Right forelimb (tissue), 1 donor: ENCODE measurements around the gene TLR7.

Experiments
- DNase-seq: peaks from one replicate; pipeline ENCODE4 v3.0.0-alpha.2; 2018

The TLR7 gene

GRCh38 chrX:12866451-12867377, at the start of gene TLR7:
Gene TLR7 (plus strand): TSS chrX:12867072. CDS start chrX:12867579, 507 bp downstream.
- no peak for DNase-seq

GRCh38 chrX:12817528-12817927, 49.3 kb upstream of the TLR7 start:
- DNase-seq, result no peak

- no peak for DNase-seq
Measured at GRCh38 chrX:12819222-12819621, 47.6 kb upstream of the TLR7 start.

- no peak for DNase-seq
Measured at GRCh38 chrX:12820737-12821136, 46.1 kb upstream of the TLR7 start.

GRCh38 chrX:12824944-12825343, 41.9 kb upstream of the TLR7 start:
- no peak for DNase-seq

GRCh38 chrX:12825801-12826200, 41.1 kb upstream of the TLR7 start:
- DNase-seq, result no peak

- no peak for DNase-seq
Measured at GRCh38 chrX:12843061-12843667, 23.7 kb upstream of the TLR7 start.

GRCh38 chrX:12843668-12844279, 23.1 kb upstream of the TLR7 start:
- no peak for DNase-seq

GRCh38 chrX:12844319-12844718, 22.6 kb upstream of the TLR7 start:
- DNase-seq, result no peak

- DNase-seq, result no peak
Measured at GRCh38 chrX:12865359-12865758, 1.5 kb upstream of the TLR7 start.

- DNase-seq, result no peak
Measured at GRCh38 chrX:12867685-12868084, 813 bp downstream of the TLR7 start.

GRCh38 chrX:12868747-12869146, 1.9 kb downstream of the TLR7 start:
- DNase-seq, result no peak

GRCh38 chrX:12871257-12871656, 4.4 kb downstream of the TLR7 start:
- DNase-seq, result no peak

GRCh38 chrX:12872741-12873140, 5.9 kb downstream of the TLR7 start:
- DNase-seq, result no peak

- no peak for DNase-seq
Measured at GRCh38 chrX:12874581-12874980, 7.7 kb downstream of the TLR7 start.

GRCh38 chrX:12877386-12877785, 10.5 kb downstream of the TLR7 start:
- DNase-seq, result no peak

- DNase-seq, result no peak
Measured at GRCh38 chrX:12878536-12878935, 11.7 kb downstream of the TLR7 start.

GRCh38 chrX:12881914-12882313, 15.0 kb downstream of the TLR7 start:
- DNase-seq, result no peak

GRCh38 chrX:12885508-12885907, 18.6 kb downstream of the TLR7 start:
- no peak for DNase-seq

GRCh38 chrX:12886545-12886944, 19.7 kb downstream of the TLR7 start:
- no peak for DNase-seq

- DNase-seq, result no peak
Measured at GRCh38 chrX:12887141-12887540, 20.3 kb downstream of the TLR7 start.

- DNase-seq, result no peak
Measured at GRCh38 chrX:12887767-12888166, 20.9 kb downstream of the TLR7 start.

GRCh38 chrX:12890467-12890866, 23.6 kb downstream of the TLR7 start:
- DNase-seq, result no peak

- no peak for DNase-seq
Measured at GRCh38 chrX:12891171-12891570, 24.3 kb downstream of the TLR7 start.
